H9 (cell line): ENCODE data around the gene LBH. TPM values are rescaled to one million over a fixed set of nuclear protein-coding genes. Genes with fewer than 3 reads are reported as not detected.

Experiments used
- DNase-seq: peaks from one replicate; pipeline ENCODE4 v3.0.0-alpha.2; 2017
- H2AFZ ChIP-seq: one replicate; pipeline ENCODE4 v1.6.1; 2013; ENCODE audit warnings: mild to moderate bottlenecking, low read length, control low read depth, moderate library complexity
- H2AK5ac ChIP-seq: 2 replicates; pipeline ENCODE4 v1.6.1; 2013; ENCODE audit warnings: low read length, control low read depth, mixed read lengths; ENCODE audit not compliant: insufficient read length
- H2BK120ac ChIP-seq: one replicate; pipeline ENCODE4 v1.6.1; 2013; ENCODE audit warnings: low read depth, mild to moderate bottlenecking, low read length, control low read depth, inconsistent platforms; ENCODE audit not compliant: poor library complexity, severe bottlenecking
- H2BK12ac ChIP-seq: 2 replicates; pipeline ENCODE4 v1.6.1; 2013; ENCODE audit warnings: low read length, control low read depth, mixed read lengths, low read depth; ENCODE audit not compliant: insufficient read length
- H2BK15ac ChIP-seq: 2 replicates; pipeline ENCODE4 v1.6.1; 2013; ENCODE audit warnings: low read depth, low read length, control low read depth
- H2BK20ac ChIP-seq: one replicate; pipeline ENCODE4 v1.6.1; 2013; ENCODE audit warnings: low read depth, mild to moderate bottlenecking, low read length, control low read depth, inconsistent platforms; ENCODE audit not compliant: poor library complexity, severe bottlenecking
- H2BK5ac ChIP-seq: 2 replicates; pipeline ENCODE4 v1.6.1; 2013; ENCODE audit warnings: low read length, control low read depth, mixed read lengths; ENCODE audit not compliant: insufficient read length
- H3K14ac ChIP-seq: 2 replicates; pipeline ENCODE4 v1.6.1; 2013; ENCODE audit warnings: low read length, control low read depth; ENCODE audit not compliant: insufficient read depth
- H3K18ac ChIP-seq: 2 replicates; pipeline ENCODE4 v1.6.1; 2013; ENCODE audit warnings: low read depth, mild to moderate bottlenecking, mixed read lengths, low read length, control low read depth; ENCODE audit not compliant: insufficient read length
- H3K23ac ChIP-seq: 2 replicates; pipeline ENCODE4 v1.6.1; 2013; ENCODE audit warnings: low read length, control low read depth, mixed read lengths, low read depth; ENCODE audit not compliant: insufficient read length
- H3K23me2 ChIP-seq: 2 replicates; pipeline ENCODE4 v1.6.1; 2013; ENCODE audit warnings: low read depth, mild to moderate bottlenecking, mixed read lengths, low read length, control low read depth; ENCODE audit not compliant: insufficient read length, poor library complexity, severe bottlenecking
- H3K27ac ChIP-seq: 2 replicates; pipeline ENCODE4 v1.5.1; 2013; ENCODE audit warnings: low read length, control low read depth, mixed read lengths, low read depth; ENCODE audit not compliant: insufficient read length
- H3K27me3 ChIP-seq: 2 replicates; pipeline ENCODE4 v1.6.1; 2013; ENCODE audit warnings: low read length, control low read depth, inconsistent platforms; ENCODE audit not compliant: insufficient read depth
- H3K4ac ChIP-seq: 2 replicates; pipeline ENCODE4 v1.6.1; 2013; ENCODE audit warnings: low read depth, mild to moderate bottlenecking, control low read depth, inconsistent platforms, low read length, moderate library complexity
- H3K4me1 ChIP-seq: 2 replicates; pipeline ENCODE4 v1.6.1; 2013; ENCODE audit warnings: low read length, control low read depth, inconsistent platforms; ENCODE audit not compliant: insufficient read depth
- H3K4me2 ChIP-seq: 2 replicates; pipeline ENCODE4 v1.6.1; 2013; ENCODE audit warnings: low read length, control low read depth, mixed read lengths; ENCODE audit not compliant: insufficient read length, insufficient read depth
- H3K56ac ChIP-seq: 2 replicates; pipeline ENCODE4 v1.6.1; 2013; ENCODE audit warnings: low read depth, mild to moderate bottlenecking, mixed read lengths, low read length, control low read depth; ENCODE audit not compliant: insufficient read length
- H3K79me1 ChIP-seq: 2 replicates; pipeline ENCODE4 v1.6.1; 2013; ENCODE audit warnings: low read depth, mild to moderate bottlenecking, moderate library complexity, low read length, control low read depth, inconsistent platforms; ENCODE audit not compliant: insufficient read depth, poor library complexity, severe bottlenecking
- H3K79me2 ChIP-seq: 2 replicates; pipeline ENCODE4 v1.6.1; 2013; ENCODE audit warnings: low read length, control low read depth, inconsistent platforms; ENCODE audit not compliant: insufficient read depth
- H3K9ac ChIP-seq: 2 replicates; pipeline ENCODE4 v1.6.1; 2013; ENCODE audit warnings: low read length, control low read depth, mixed read lengths; ENCODE audit not compliant: insufficient read length; ENCODE audit errors: extremely low read depth
- H3K9me3 ChIP-seq: one replicate; pipeline ENCODE4 v1.6.1; 2013; ENCODE audit warnings: low read depth, low read length, inconsistent platforms; ENCODE audit not compliant: control insufficient read depth
- H3T11ph ChIP-seq: one replicate; pipeline ENCODE4 v1.6.1; 2013; ENCODE audit warnings: mild to moderate bottlenecking, low read length, control low read depth, inconsistent platforms
- H4K20me1 ChIP-seq: one replicate; pipeline ENCODE4 v1.6.1; 2013; ENCODE audit not compliant: control insufficient read depth, insufficient read length, insufficient read depth
- H4K5ac ChIP-seq: 2 replicates; pipeline ENCODE4 v1.6.1; 2013; ENCODE audit warnings: low read depth, mild to moderate bottlenecking, mixed read lengths, low read length, control low read depth; ENCODE audit not compliant: insufficient read length
- H4K8ac ChIP-seq: replicated peaks from 2 replicates; pipeline ENCODE4 v1.6.1; 2013; ENCODE audit warnings: low read length, control low read depth, mixed read lengths, low read depth; ENCODE audit not compliant: insufficient read length
- H4K91ac ChIP-seq: 2 replicates; pipeline ENCODE4 v1.6.1; 2013; ENCODE audit warnings: low read depth, mild to moderate bottlenecking, moderate library complexity, mixed read lengths, low read length, control low read depth; ENCODE audit not compliant: insufficient read length
- H3K27ac Mint-ChIP-seq, 3 experiments: 2 replicates in 2 of 3; 3 replicates in 1 of 3; pipeline ENCODE4 v1.8.0; 2020 to 2021; ENCODE audit warnings: mixed read lengths in 3 of 3, mild to moderate bottlenecking in 1 of 3, moderate library complexity in 1 of 3
- H3K27me3 Mint-ChIP-seq: 2 replicates; pipeline ENCODE4 v1.8.0; 2021; ENCODE audit warnings: low read depth, mild to moderate bottlenecking, moderate library complexity, mixed read lengths
- H3K36me3 Mint-ChIP-seq, 3 experiments: 2 replicates in 2 of 3; 3 replicates in 1 of 3; pipeline ENCODE4 v1.8.0; 2020 to 2021; ENCODE audit warnings: low read depth in 3 of 3, mixed read lengths in 3 of 3; ENCODE audit not compliant: insufficient read depth in 1 of 3
- H3K4me1 Mint-ChIP-seq, 2 experiments: 2 replicates each; pipeline ENCODE4 v1.8.0; 2020; ENCODE audit warnings: mixed read lengths in 2 of 2
- H3K4me3 Mint-ChIP-seq, 2 experiments: 2 replicates in 1 of 2; 3 replicates in 1 of 2; pipeline ENCODE4 v1.8.0; 2020 to 2021; ENCODE audit warnings: mild to moderate bottlenecking in 2 of 2, mixed read lengths in 2 of 2, moderate library complexity in 1 of 2
- H3K9me3 Mint-ChIP-seq, 2 experiments: 2 replicates in 1 of 2; 3 replicates in 1 of 2; pipeline ENCODE4 v1.8.0; 2020; ENCODE audit warnings: mild to moderate bottlenecking in 2 of 2, mixed read lengths in 2 of 2, moderate library complexity in 1 of 2
- WGBS: extraction: QIAGEN DNeasy Blood & Tissue Kit; methylation state at CpG from one replicate; pipeline ENCODE4 v1.1.7; 2013; ENCODE audit warnings: missing lambda C conversion rate, low lambda C conversion rate, mixed read lengths; ENCODE audit not compliant: insufficient read length; ENCODE audit errors: extremely low coverage; 5-methylcytosine and 5-hydroxymethylcytosine counted together
- total RNA-seq: library from RNA; stranded (reverse); gene quantifications from 2 replicates; pipeline ENCODE4 v1.2.1, GENCODE V29; 2021
- TF ChIP-seq, protein P1 (sequence below): fragments of 200-600 bp; sonication (generic); conservative IDR thresholded peaks from 3 replicates; pipeline ENCODE4 v1.8.0; 2021; ENCODE audit warnings: antibody characterized with exemption, mild to moderate bottlenecking

The LBH gene
- total RNA-seq, 1 experiment from 2014 or later: 53.0 TPM

DNA sequence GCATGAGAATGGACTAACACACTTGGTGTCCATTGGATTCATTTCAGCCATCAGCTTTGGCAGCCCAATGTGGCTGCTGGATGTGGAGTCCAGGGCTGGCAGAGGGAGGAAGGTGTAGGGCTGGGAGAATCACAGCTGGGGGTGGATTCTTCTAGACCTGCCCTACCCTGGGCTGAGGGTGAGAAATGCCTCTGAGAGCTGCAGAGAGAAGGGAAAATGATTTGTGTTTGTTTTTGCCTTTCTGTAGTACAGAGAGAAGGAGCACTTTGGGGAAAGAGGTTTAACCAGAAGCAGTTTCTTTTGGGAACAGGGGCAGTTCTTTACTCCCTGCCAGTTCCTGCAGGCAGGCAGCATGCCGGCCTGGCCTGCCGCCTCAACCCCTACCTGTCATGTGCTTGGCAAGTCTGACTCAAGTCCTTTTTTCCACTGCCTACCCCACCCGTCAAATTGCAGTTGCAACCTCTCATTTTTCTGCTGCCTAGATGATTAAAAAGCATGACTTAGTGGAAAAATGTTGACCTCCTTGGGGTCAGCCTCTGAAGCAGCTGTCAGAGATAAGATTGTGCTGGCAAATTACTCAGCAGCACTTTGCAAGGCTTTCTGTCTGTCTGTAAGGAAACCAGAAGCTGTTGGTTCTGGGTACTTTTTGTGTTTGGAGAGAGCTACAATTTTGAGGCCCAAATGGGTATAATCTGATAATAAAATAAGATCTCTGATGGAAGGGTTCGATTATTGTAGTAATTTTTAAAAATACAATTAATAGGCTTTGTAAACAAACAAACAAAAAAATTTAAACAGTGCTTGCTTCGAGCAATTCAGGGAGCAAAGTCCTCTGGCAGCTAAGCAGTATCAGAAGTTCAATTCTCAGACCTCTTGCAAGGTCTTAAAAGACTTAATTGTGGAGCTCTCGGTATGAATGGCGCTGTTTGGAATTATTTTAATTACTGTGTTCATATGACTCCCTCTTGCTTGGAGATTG is 21.7 kb downstream of the LBH start:
- Mint-ChIP-seq H3K4me1 (peaks cover 15 to 30% of the 10 kb centered on the region in 2 experiments), H3K36me3 (peaks cover 13 to 23% (median 21%) of the 10 kb centered on the region in 3 experiments; a peak in 6 of 7 replicates), H3K27me3 (no peaks in the 10 kb centered on the region), H3K9me3 (no peaks in the 10 kb centered on the region), H3K4me3 (no peak overlapping the region), H3K27ac (no peak overlapping the region)
- H4K91ac ChIP-seq: no peak overlapping the region
- no peak overlapping the region for H2AK5ac ChIP-seq
- no peak overlapping the region for H3K18ac ChIP-seq
- H3K4me2 ChIP-seq: no peak overlapping the region
- H3K4ac ChIP-seq: no peak overlapping the region
- H2AFZ ChIP-seq: no peak overlapping the region
- H3K79me1 ChIP-seq: no peaks in the 10 kb centered on the region
- TF ChIP-seq, protein P1, sequence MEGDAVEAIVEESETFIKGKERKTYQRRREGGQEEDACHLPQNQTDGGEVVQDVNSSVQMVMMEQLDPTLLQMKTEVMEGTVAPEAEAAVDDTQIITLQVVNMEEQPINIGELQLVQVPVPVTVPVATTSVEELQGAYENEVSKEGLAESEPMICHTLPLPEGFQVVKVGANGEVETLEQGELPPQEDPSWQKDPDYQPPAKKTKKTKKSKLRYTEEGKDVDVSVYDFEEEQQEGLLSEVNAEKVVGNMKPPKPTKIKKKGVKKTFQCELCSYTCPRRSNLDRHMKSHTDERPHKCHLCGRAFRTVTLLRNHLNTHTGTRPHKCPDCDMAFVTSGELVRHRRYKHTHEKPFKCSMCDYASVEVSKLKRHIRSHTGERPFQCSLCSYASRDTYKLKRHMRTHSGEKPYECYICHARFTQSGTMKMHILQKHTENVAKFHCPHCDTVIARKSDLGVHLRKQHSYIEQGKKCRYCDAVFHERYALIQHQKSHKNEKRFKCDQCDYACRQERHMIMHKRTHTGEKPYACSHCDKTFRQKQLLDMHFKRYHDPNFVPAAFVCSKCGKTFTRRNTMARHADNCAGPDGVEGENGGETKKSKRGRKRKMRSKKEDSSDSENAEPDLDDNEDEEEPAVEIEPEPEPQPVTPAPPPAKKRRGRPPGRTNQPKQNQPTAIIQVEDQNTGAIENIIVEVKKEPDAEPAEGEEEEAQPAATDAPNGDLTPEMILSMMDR: no peak
- H3K56ac ChIP-seq: no peak overlapping the region
- H4K20me1 ChIP-seq: no peaks in the 10 kb centered on the region
- H3K23me2 ChIP-seq: no peaks in the 10 kb centered on the region
- H3K79me2 ChIP-seq: no peaks in the 10 kb centered on the region
- H4K8ac ChIP-seq: no peak overlapping the region
- no peak overlapping the region for H3K23ac ChIP-seq
- H4K5ac ChIP-seq: no peak overlapping the region
- H2BK12ac ChIP-seq: no peak overlapping the region
- H2BK20ac ChIP-seq: no peak overlapping the region
- H3K27ac ChIP-seq: no peak overlapping the region
- H3K9me3 ChIP-seq: no peaks in the 10 kb centered on the region
- no peak overlapping the region for H2BK120ac ChIP-seq
- no CpG with 5 or more reads among the region's 7 CpGs for WGBS
- H2BK5ac ChIP-seq: no peak overlapping the region
- H3K4me1 ChIP-seq: no peaks in the 10 kb centered on the region
- no peak for DNase-seq
- H3K14ac ChIP-seq: no peak overlapping the region
- H3K9ac ChIP-seq: no peak overlapping the region
- no peak overlapping the region for H3T11ph ChIP-seq
- H2BK15ac ChIP-seq: no peak overlapping the region
- no peaks in the 10 kb centered on the region for H3K27me3 ChIP-seq
